Nephron (organoid): ENCODE results near the gene SSR1.
A peak's percentile ranks its signal among the peaks of the same experiment; 100 is the strongest.

Experiments used
- H3K27ac Mint-ChIP-seq, 3 experiments: 2 replicates each; pipeline ENCODE4 v1.8.0; 2020; ENCODE audit warnings: mixed read lengths in 3 of 3, mild to moderate bottlenecking in 2 of 3, moderate library complexity in 1 of 3
- H3K27me3 Mint-ChIP-seq: 2 replicates; pipeline ENCODE4 v1.8.0; 2021; ENCODE audit warnings: low read depth, mild to moderate bottlenecking, moderate library complexity, mixed read lengths
- H3K36me3 Mint-ChIP-seq: 2 replicates; pipeline ENCODE4 v1.8.0; 2020; ENCODE audit warnings: low read depth, mixed read lengths
- H3K4me1 Mint-ChIP-seq: 2 replicates; pipeline ENCODE4 v1.8.0; 2020; ENCODE audit warnings: mixed read lengths
- H3K4me3 Mint-ChIP-seq, 3 experiments: 2 replicates each; pipeline ENCODE4 v1.8.0; 2020; ENCODE audit warnings: mild to moderate bottlenecking in 3 of 3, mixed read lengths in 3 of 3, moderate library complexity in 2 of 3
- H3K9me3 Mint-ChIP-seq: 2 replicates; pipeline ENCODE4 v1.8.0; 2020; ENCODE audit warnings: mixed read lengths
- CTCF ChIP-seq, 3 experiments: fragments of 200-600 bp; sonication (generic); IDR thresholded peaks; one replicate each; pipeline ENCODE4 v1.5.0; 2021; ENCODE audit warnings: antibody characterized with exemption in 3 of 3; ENCODE audit not compliant: unreplicated experiment in 3 of 3

The SSR1 gene

GRCh38 chr6:7236306-7237209 is 76.4 kb downstream of the SSR1 start:
- H3K27me3 Mint-ChIP-seq, result no peaks in the 10 kb centered on the region
- H3K36me3 Mint-ChIP-seq, result peaks cover 46% of the 10 kb centered on the region
- no peak overlapping the region for H3K27ac Mint-ChIP-seq
- no peaks in the 10 kb centered on the region for H3K9me3 Mint-ChIP-seq
- peaks cover 25% of the 10 kb centered on the region for H3K4me1 Mint-ChIP-seq
- no peak for TF ChIP-seq CTCF (IDR thresholded peaks at IDR 0.05; ENCODE audit: unreplicated experiment in 3 of 3)
- H3K4me3 Mint-ChIP-seq, result no peak overlapping the region

GRCh38 chr6:7235712-7236305 is 77.2 kb downstream of the SSR1 start:
- Mint-ChIP-seq H3K9me3 (no peaks in the 10 kb centered on the region), H3K4me3 (no peak overlapping the region), H3K27me3 (no peaks in the 10 kb centered on the region), H3K36me3 (peaks cover 49% of the 10 kb centered on the region), H3K27ac (peak overlapping the region in 1 of 3 experiments; percentile 8), H3K4me1 (peaks cover 18% of the 10 kb centered on the region)
- no peak for TF ChIP-seq CTCF (IDR thresholded peaks at IDR 0.05; ENCODE audit: unreplicated experiment in 3 of 3)

- H3K27ac Mint-ChIP-seq, result no peak overlapping the region
- no peak overlapping the region for H3K4me3 Mint-ChIP-seq
- peaks cover 11% of the 10 kb centered on the region for H3K4me1 Mint-ChIP-seq
- H3K9me3 Mint-ChIP-seq, result no peaks in the 10 kb centered on the region
- no peaks in the 10 kb centered on the region for H3K27me3 Mint-ChIP-seq
- peaks cover 50% of the 10 kb centered on the region for H3K36me3 Mint-ChIP-seq
- no peak for TF ChIP-seq CTCF (IDR thresholded peaks at IDR 0.05; ENCODE audit: unreplicated experiment in 3 of 3)
These were observed 78.5 kb downstream of the SSR1 start for GRCh38 chr6:7234547-7234946.

GRCh38 chr6:7232351-7232750 is 80.6 kb downstream of the SSR1 start:
- no peak for TF ChIP-seq CTCF (IDR thresholded peaks at IDR 0.05; ENCODE audit: unreplicated experiment in 3 of 3)
- peaks cover 66% of the 10 kb centered on the region for H3K36me3 Mint-ChIP-seq
- H3K27me3 Mint-ChIP-seq, result no peaks in the 10 kb centered on the region
- H3K27ac Mint-ChIP-seq, result no peak overlapping the region
- H3K4me3 Mint-ChIP-seq, result no peak overlapping the region
- H3K4me1 Mint-ChIP-seq, result no peaks in the 10 kb centered on the region
- no peaks in the 10 kb centered on the region for H3K9me3 Mint-ChIP-seq

GRCh38 chr6:7230956-7231713 is 81.9 kb downstream of the SSR1 start:
- no peak for TF ChIP-seq CTCF (IDR thresholded peaks at IDR 0.05; ENCODE audit: unreplicated experiment in 3 of 3)

More at GRCh38 chr6:7230956-7231713, 81.9 kb downstream of the SSR1 start:
- H3K9me3 Mint-ChIP-seq, result no peaks in the 10 kb centered on the region
- H3K4me3 Mint-ChIP-seq, result no peak overlapping the region
- no peak overlapping the region for H3K27ac Mint-ChIP-seq
- H3K27me3 Mint-ChIP-seq, result no peaks in the 10 kb centered on the region
- peaks cover 73% of the 10 kb centered on the region for H3K36me3 Mint-ChIP-seq
- H3K4me1 Mint-ChIP-seq, result no peaks in the 10 kb centered on the region
